ENCODE results near the gene AP3S2. TPM values are rescaled to one million over a fixed set of nuclear protein-coding genes. Genes with fewer than 3 reads are reported as not detected.
"Not testable (repeated sequence)": the region's sequence is repeated elsewhere in the genome, so short reads cannot be mapped to it uniquely, and the experiment has no call there.

Gene AP3S2
- total and polyA plus RNA-seq, 8 donors, result 8.4 to 90.4 (median 24.0) TPM

DNA sequence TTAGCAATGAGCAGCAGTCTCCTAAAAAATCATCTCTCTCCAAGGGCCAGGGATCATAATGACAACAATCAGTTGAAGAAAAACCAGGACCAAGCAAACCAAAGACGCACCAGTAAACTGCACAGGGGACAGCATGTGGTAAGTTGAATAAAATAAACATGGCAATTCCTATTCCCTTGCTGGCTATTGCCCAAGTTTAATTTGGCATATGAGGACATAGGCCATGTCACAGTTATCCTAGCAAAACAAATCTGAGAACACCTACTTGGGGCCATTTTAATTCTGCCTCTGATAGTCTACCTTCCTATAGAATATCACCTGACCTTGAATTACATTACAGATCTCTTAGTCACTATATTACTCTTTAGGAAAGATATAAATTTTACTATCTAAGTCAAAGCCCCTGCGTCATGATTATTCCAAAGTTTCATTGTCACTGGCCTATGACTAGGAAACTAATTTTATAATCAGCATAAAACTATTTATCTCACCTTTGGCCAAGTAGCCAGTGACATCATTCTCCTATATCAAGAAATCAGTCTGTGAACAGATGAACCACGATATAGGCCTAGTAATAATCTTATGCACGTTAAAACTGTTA is 23.0 kb downstream of the AP3S2 start:
- no peak for DNase-seq
- WGBS, 5 donors, result 75 to 84% (median 81%) methylated on average over 4 of the region's 4 CpGs
- TF ChIP-seq, protein P1, sequence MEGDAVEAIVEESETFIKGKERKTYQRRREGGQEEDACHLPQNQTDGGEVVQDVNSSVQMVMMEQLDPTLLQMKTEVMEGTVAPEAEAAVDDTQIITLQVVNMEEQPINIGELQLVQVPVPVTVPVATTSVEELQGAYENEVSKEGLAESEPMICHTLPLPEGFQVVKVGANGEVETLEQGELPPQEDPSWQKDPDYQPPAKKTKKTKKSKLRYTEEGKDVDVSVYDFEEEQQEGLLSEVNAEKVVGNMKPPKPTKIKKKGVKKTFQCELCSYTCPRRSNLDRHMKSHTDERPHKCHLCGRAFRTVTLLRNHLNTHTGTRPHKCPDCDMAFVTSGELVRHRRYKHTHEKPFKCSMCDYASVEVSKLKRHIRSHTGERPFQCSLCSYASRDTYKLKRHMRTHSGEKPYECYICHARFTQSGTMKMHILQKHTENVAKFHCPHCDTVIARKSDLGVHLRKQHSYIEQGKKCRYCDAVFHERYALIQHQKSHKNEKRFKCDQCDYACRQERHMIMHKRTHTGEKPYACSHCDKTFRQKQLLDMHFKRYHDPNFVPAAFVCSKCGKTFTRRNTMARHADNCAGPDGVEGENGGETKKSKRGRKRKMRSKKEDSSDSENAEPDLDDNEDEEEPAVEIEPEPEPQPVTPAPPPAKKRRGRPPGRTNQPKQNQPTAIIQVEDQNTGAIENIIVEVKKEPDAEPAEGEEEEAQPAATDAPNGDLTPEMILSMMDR (IDR thresholded peaks at IDR 0.05), result no peak
- no peak for TF ChIP-seq EP300 (IDR thresholded peaks at IDR 0.05)
- TF ChIP-seq POLR2AphosphoS5 (IDR thresholded peaks at IDR 0.05), result no peak
- no peak for TF ChIP-seq POLR2A (IDR thresholded peaks at IDR 0.05)
- peaks cover 19 to 52% (median 48%) of the 10 kb centered on the region in 4 donors for H3K36me3 ChIP-seq
- intact Hi-C loops (cut with DNase I; ENCODE audit: low total_unique reads), result loop anchor here (5.0 kb wide), 1 partner anchor 108 kb away; no protein-coding TSS in a partner anchor
- no peaks in the 10 kb centered on the region for H3K9me3 ChIP-seq
- peaks cover 0 to 23% (median 10%) of the 10 kb centered on the region in 4 donors for H3K4me1 ChIP-seq
- no peak overlapping the region for H3K4me3 ChIP-seq
- H3K27ac ChIP-seq, result no peak overlapping the region
- no peaks in the 10 kb centered on the region for H3K27me3 ChIP-seq

DNA sequence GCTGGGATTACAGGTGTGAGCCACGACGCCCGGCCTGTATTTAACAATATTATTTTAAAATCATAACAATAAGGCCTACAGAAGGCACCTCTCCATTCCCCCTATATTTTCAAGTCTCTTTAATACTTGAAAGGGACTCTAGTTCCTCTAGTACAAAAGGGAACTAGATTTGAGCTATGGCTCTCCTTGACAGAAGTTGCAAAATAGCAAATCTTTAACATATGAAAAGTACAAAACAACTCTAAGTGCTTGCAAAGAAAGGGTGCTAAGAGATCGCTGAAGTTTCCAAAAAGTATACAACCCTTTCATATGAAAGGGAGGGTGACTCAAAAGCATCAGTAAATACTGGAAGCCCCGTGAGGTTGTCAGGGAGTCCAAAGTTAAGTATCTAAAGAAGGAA is 23.8 kb downstream of the AP3S2 start:
- intact Hi-C loops (cut with DNase I; ENCODE audit: low total_unique reads), result loop anchor here (5.0 kb wide), 1 partner anchor 108 kb away; no protein-coding TSS in a partner anchor
- Histone ChIP-seq H3K4me3 (no peak overlapping the region), H3K36me3 (peaks cover 19 to 52% (median 51%) of the 10 kb centered on the region in 4 donors), H3K27ac (no peak overlapping the region), H3K27me3 (no peaks in the 10 kb centered on the region), H3K9me3 (no peaks in the 10 kb centered on the region), H3K4me1 (peaks cover 0 to 28% (median 13%) of the 10 kb centered on the region in 4 donors)
- TF ChIP-seq POLR2A (IDR thresholded peaks at IDR 0.05) (no peak), POLR2AphosphoS5 (IDR thresholded peaks at IDR 0.05) (no peak), EP300 (IDR thresholded peaks at IDR 0.05) (no peak)
- TF ChIP-seq, protein P1 (IDR thresholded peaks at IDR 0.05), result no peak
- WGBS, 5 donors, result 93 to 95% (median 94%) methylated on average over 5 of the region's 5 CpGs
- no peak for DNase-seq

GRCh38 chr15:89869490-89869889 is 24.3 kb downstream of the AP3S2 start:
- H3K27me3 ChIP-seq; H3K4me3 ChIP-seq; intact Hi-C loops (cut with DNase I; ENCODE audit: low total_unique reads); H3K27ac ChIP-seq; H3K9me3 ChIP-seq; DNase-seq: not testable (repeated sequence)
- peaks cover 0 to 26% (median 13%) of the 10 kb centered on the region in 4 donors for H3K4me1 ChIP-seq
- 94 to 99% (median 98%) methylated on average over 9 of the region's 9 CpGs for WGBS, 5 donors
- peaks cover 19 to 56% (median 53%) of the 10 kb centered on the region in 4 donors for H3K36me3 ChIP-seq

DNA sequence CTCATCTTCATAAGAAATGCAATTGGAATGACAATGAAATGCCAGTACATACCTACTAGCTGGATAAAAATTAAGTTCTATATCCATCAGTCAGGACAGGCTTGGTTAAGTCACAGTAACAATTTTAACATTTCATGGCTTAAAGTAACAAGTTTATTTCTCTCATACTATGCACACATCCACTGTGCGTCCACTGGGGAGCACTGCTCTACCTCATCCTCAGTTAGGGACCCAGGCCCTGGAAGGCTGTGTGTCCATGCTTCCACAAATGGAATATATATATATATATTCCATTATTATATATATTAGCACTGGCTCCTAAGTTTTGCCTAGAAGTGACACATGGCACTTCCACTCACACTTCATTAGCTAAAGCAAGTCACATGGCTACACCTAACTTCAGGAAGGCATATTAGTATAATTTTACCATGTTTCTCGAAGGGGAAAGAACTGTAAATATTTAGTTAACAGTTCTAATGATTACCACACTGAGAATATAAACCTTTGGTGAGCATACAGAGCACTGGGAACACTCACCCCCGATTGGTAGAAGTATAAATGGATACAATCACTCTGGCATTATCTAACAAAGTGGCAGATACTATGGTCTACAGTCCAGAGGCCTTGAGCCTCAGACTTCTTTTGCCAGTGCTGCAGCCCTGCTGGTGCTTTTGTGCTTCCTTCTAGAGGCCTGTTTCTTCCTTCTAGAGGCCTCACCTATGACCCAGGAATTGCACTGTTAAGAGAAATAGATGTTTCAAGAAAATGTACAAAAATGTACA is 28.6 kb downstream of the AP3S2 start:
- peaks cover 0 to 37% (median 9%) of the 10 kb centered on the region in 4 donors for H3K4me1 ChIP-seq
- WGBS, 5 donors, result 42 to 58% (median 53%) methylated on average over 3 of the region's 3 CpGs
- intact Hi-C loops (cut with DNase I; ENCODE audit: low total_unique reads), result no loop called here

More for the DNA sequence above, 28.6 kb downstream of the AP3S2 start:
- Histone ChIP-seq H3K27ac (peak overlapping the region in 1 of 5 donors; percentile 22), H3K4me3 (no peak overlapping the region), H3K9me3 (no peaks in the 10 kb centered on the region), H3K36me3 (peaks cover 19 to 72% (median 60%) of the 10 kb centered on the region in 4 donors), H3K27me3 (no peaks in the 10 kb centered on the region)
- DNase-seq, result no peak
- TF ChIP-seq POLR2A (IDR thresholded peaks at IDR 0.05) (no peak), EP300 (IDR thresholded peaks at IDR 0.05) (no peak), POLR2AphosphoS5 (IDR thresholded peaks at IDR 0.05) (no peak)
- TF ChIP-seq, protein P1 (IDR thresholded peaks at IDR 0.05), result no peak
